Epithelial cell of esophagus (primary cell): ENCODE data around the gene MAK.
A peak's percentile ranks its signal among the peaks of the same experiment; 100 is the strongest.
"Not testable (repeated sequence)": the region's sequence is repeated elsewhere in the genome, so short reads cannot be mapped to it uniquely, and the experiment has no call there.

ENCODE experiments used
- DNase-seq: peaks from one replicate; pipeline ENCODE4 v3.0.0; 2010; ENCODE audit warnings: low read depth
- H3K4me3 ChIP-seq: 2 replicates; pipeline ENCODE4 v1.5.1; 2011; ENCODE audit warnings: mild to moderate bottlenecking, low read length, control low read depth
- CTCF ChIP-seq: IDR thresholded peaks from 2 replicates; pipeline ENCODE4 v1.5.1; 2011; ENCODE audit warnings: low read depth, mild to moderate bottlenecking, low read length, control low read depth, inconsistent platforms; ENCODE audit not compliant: insufficient read depth; ENCODE audit errors: missing control alignments

The MAK gene

DNA sequence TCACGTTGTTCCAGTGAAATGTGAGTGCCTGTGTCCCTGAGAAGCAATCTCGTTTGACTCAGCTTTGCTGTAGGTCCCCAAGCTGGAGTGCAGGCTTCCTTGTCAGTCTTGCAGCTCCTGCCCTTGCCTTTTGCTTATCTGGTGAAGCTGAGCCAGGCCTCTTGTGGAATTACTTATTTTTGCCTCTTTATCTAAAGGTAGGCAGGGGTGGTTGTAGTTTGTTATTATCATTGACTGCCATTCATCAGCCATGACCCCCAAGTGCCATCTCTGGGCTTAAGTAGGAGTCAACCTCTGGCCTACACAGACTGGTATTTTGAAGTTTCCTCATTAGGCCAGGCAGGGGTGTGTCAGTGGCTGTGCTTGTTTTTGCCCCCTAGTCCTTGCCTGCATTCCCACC is 88.6 kb downstream of the MAK start:
- no peak for DNase-seq
- no peak for TF ChIP-seq CTCF
- H3K4me3 ChIP-seq = no peak overlapping the region

GRCh38 chr6:10747251-10747972 is 90.9 kb downstream of the MAK start, which contains the start of gene TMEM14B:
TSS of gene TMEM14B (plus strand) at chr6:10747805. CDS start at chr6:10749246, 1,441 bp downstream.
- peak within 1 kb of the TSS; percentile 86 for H3K4me3 ChIP-seq
- no peak for TF ChIP-seq CTCF

GRCh38 chr6:10746915-10747250 is 91.5 kb downstream of the MAK start:
- DNase-seq = no peak
- no peak for TF ChIP-seq CTCF
- peak overlapping the region; percentile 86 for H3K4me3 ChIP-seq

More at GRCh38 chr6:10747251-10747972, 90.9 kb downstream of the MAK start, which contains the start of gene TMEM14B:
- peak; percentile 97 for DNase-seq

- TF ChIP-seq CTCF = no peak
Measured at GRCh38 chr6:10745116-10745515, 93.2 kb downstream of the MAK start.

DNA sequence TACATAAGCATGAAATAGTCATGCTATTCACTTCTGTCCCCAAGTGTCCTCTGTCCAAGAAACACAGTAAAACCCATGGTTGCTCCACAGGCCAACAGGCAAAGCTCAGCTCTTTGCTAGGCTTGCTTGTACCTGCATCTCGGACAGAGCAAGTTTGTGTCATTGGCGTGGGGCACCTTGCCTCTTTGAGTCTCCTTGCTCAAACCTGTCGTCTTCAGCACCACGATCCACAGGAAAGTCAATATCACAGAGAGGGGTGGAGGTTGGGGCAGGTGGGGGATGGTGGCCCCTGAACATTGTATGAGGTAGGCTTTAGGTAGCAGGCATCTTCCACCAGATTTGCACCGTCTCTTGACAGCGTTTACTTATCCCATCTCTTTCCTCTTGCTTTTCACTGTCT is 94.8 kb downstream of the MAK start:
- no peak overlapping the region for H3K4me3 ChIP-seq
- no peak for DNase-seq
- TF ChIP-seq CTCF = no peak

More at GRCh38 chr6:10745116-10745515, 93.2 kb downstream of the MAK start:
- H3K4me3 ChIP-seq = no peak overlapping the region
- DNase-seq = no peak

- H3K4me3 ChIP-seq = no peak overlapping the region
- TF ChIP-seq CTCF = no peak
Measured at GRCh38 chr6:10742251-10742650, 96.1 kb downstream of the MAK start.

GRCh38 chr6:10741643-10742042 is 96.7 kb downstream of the MAK start:
- DNase-seq = not testable (repeated sequence)

More at GRCh38 chr6:10742251-10742650, 96.1 kb downstream of the MAK start:
- DNase-seq = no peak

GRCh38 chr6:10740061-10740460 is 98.3 kb downstream of the MAK start:
- no peak for TF ChIP-seq CTCF
- no peak overlapping the region for H3K4me3 ChIP-seq
- no peak for DNase-seq

More at GRCh38 chr6:10741643-10742042, 96.7 kb downstream of the MAK start:
- H3K4me3 ChIP-seq = not testable (repeated sequence)
